Thoracic aorta (tissue), 2 donors: ENCODE data around the gene AHRR. TPM values are rescaled to one million over a fixed set of nuclear protein-coding genes. Genes with fewer than 3 reads are reported as not detected.
"Not testable (repeated sequence)": the region's sequence is repeated elsewhere in the genome, so short reads cannot be mapped to it uniquely, and the experiment has no call there.

Source experiments
- ATAC-seq: fragments of 150-250 bp; one replicate; pipeline ENCODE4 v1.8.0; 2017; ENCODE audit warnings: low read depth; ENCODE audit not compliant: insufficient number of reproducible peaks, low FRiP score
- DNase-seq: peaks from one replicate; pipeline ENCODE4 v3.0.0-alpha.2; 2020; ENCODE audit warnings: low spot score
- H3K27ac ChIP-seq, 2 donors: fragments of 200-600 bp; sonication (generic); 1 replicate in 1 of 2; 2 replicates in 1 of 2; pipeline ENCODE4 v1.5.1; 2016; ENCODE audit warnings: mild to moderate bottlenecking in 2 of 2, moderate library complexity in 2 of 2
- H3K27me3 ChIP-seq: fragments of 200-600 bp; sonication (generic); replicated peaks from 2 replicates; pipeline ENCODE4 v1.6.0; 2016; ENCODE audit warnings: mild to moderate bottlenecking; ENCODE audit not compliant: insufficient read depth
- H3K36me3 ChIP-seq: fragments of 200-600 bp; sonication (generic); one replicate; pipeline ENCODE4 v1.5.1; 2016
- H3K4me1 ChIP-seq, 2 donors: fragments of 200-600 bp; sonication (generic); 1 replicate in 1 of 2; 2 replicates in 1 of 2; pipeline versions ENCODE4 v1.5.1 to v1.6.0; 2016; ENCODE audit warnings: low read depth in 2 of 2, mild to moderate bottlenecking in 1 of 2; ENCODE audit not compliant: control insufficient read depth in 1 of 2
- H3K4me3 ChIP-seq: fragments of 200-600 bp; sonication (generic); 2 replicates; pipeline ENCODE4 v1.5.1; 2016; ENCODE audit warnings: mild to moderate bottlenecking
- H3K9me3 ChIP-seq: fragments of 200-600 bp; sonication (generic); 2 replicates; pipeline ENCODE4 v1.5.1; 2016
- CTCF ChIP-seq: fragments of 200-600 bp; sonication (generic); IDR thresholded peaks from one replicate; pipeline ENCODE4 v1.5.1; 2019; ENCODE audit warnings: antibody characterized with exemption
- total RNA-seq, 2 donors: library from RNA; depleted of rRNA; stranded (reverse); fragments of >200 nt; gene quantifications; one replicate each; pipeline versions ENCODE4 v1.1.0 to v1.2.3, GENCODE V29; 2016

The AHRR gene
- total RNA-seq, 2 donors from 2014 or later, result 0.85 to 3.1 TPM

DNA sequence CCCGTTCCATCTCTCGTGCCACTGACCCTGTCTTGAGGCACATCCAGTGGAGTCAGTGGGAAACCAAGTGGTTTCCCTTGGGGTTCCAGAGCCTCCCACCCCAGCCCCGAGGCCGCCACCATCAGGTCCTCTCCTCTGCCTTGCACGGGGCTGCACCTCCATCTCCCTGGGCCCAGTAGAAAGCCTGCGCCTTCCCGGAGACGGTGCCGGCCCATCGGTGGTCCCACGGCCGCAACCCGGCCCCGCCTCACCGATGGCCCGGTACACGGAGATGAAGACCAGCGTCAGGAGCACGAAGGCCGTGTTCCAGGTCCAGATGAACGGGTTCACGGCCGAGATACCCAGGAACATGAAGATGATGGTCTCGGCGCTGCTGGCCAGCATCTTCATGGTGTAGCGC lies 161.5 kb downstream of the AHRR start:
- Histone ChIP-seq H3K4me1 (no peaks in the 10 kb centered on the region), H3K9me3 (no peaks in the 10 kb centered on the region), H3K4me3 (no peak overlapping the region), H3K36me3 (no peaks in the 10 kb centered on the region), H3K27ac (no peak overlapping the region), H3K27me3 (no peaks in the 10 kb centered on the region)
- no peak for TF ChIP-seq CTCF
- ATAC-seq (no peak), DNase-seq (no peak)

DNA sequence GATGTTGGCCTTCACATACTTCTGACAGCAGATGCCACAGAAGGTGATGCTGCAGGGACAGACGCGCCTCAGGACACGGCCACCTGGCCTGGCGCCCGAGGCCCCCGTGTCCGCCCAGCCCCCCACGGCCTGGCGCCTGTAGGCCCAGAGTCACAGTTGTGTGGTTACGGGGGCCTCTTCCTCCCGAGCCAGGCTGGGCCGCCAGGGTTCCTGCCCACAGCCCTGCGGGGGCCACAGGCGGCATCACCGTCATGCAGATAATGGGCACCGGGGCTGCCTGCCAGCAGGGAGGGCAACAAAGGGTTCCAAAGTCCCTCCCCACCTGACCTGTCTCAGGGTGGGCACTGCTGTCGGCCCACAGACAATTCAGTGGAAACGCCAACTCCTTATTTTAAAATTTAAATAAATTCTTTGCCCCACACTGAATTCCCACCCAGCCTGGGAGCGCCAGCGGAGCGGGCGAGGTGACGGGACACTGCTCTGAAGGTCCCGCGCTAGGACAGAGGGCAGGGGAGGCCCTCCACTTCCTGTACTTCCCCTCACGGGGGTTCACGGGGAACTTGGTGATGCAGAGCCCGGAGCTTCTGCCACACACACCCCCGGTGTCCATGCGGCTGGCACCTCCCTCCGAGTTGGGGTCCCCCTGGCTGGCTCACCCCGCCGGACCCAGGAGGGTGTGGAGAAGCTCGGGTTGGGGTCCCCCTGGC lies 162.1 kb downstream of the AHRR start:
- no peaks in the 10 kb centered on the region for H3K27me3 ChIP-seq
- no peaks in the 10 kb centered on the region for H3K9me3 ChIP-seq
- DNase-seq (no peak), ATAC-seq (no peak)
- H3K4me1 ChIP-seq, result no peaks in the 10 kb centered on the region
- no peak overlapping the region for H3K27ac ChIP-seq
- no peak for TF ChIP-seq CTCF
- H3K36me3 ChIP-seq, result no peaks in the 10 kb centered on the region
- H3K4me3 ChIP-seq, result no peak overlapping the region

GRCh38 chr5:484556-484955 lies 163.0 kb downstream of the AHRR start:
- Histone ChIP-seq H3K27me3 (no peaks in the 10 kb centered on the region), H3K27ac (no peak overlapping the region), H3K36me3 (no peaks in the 10 kb centered on the region), H3K9me3 (no peaks in the 10 kb centered on the region), H3K4me1 (no peaks in the 10 kb centered on the region), H3K4me3 (no peak overlapping the region)
- DNase-seq, result no peak
- no peak for ATAC-seq
- no peak for TF ChIP-seq CTCF

- Histone ChIP-seq H3K27ac (no peak overlapping the region), H3K27me3 (no peaks in the 10 kb centered on the region), H3K9me3 (no peaks in the 10 kb centered on the region), H3K4me1 (no peaks in the 10 kb centered on the region), H3K4me3 (no peak overlapping the region), H3K36me3 (no peaks in the 10 kb centered on the region)
- DNase-seq (no peak), ATAC-seq (no peak)
- no peak for TF ChIP-seq CTCF
Observed at GRCh38 chr5:485113-485945, 163.8 kb downstream of the AHRR start.

GRCh38 chr5:485946-486491 lies 164.5 kb downstream of the AHRR start:
- no peaks in the 10 kb centered on the region for H3K27me3 ChIP-seq

DNA sequence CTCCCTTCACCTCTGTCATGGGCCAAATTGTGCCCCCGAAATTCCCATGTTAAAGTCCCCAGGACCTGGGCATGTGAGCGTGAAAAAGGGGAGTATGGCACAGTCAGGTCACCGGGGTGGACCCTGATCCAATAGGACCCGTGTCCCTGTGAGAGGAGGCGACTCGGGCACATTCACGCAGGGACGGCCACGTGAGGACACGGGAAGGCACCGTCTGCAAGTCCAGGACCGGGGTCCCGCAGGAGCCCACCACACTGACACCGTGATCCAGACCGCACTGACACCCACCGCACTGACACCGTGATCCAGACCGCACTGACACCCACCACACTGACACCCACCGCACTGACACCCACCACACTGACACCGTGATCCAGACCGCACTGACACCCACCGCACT lies 165.1 kb downstream of the AHRR start:
- DNase-seq, H3K27ac ChIP-seq, H3K27me3 ChIP-seq: not testable (repeated sequence)

More at GRCh38 chr5:485946-486491, 164.5 kb downstream of the AHRR start:
- TF ChIP-seq CTCF, result no peak
- Histone ChIP-seq H3K27ac (no peak overlapping the region), H3K36me3 (no peaks in the 10 kb centered on the region), H3K4me3 (no peak overlapping the region), H3K9me3 (no peaks in the 10 kb centered on the region), H3K4me1 (no peaks in the 10 kb centered on the region)
- ATAC-seq, result no peak
- DNase-seq, result no peak

More for the DNA sequence above, 165.1 kb downstream of the AHRR start:
- H3K4me3 ChIP-seq, H3K4me1 ChIP-seq, ATAC-seq, H3K9me3 ChIP-seq, H3K36me3 ChIP-seq: not testable (repeated sequence)
